DND-41 (cell line): ENCODE results near the gene SETBP1.

ENCODE experiments used
- ATAC-seq: fragments of 200-7000 bp; cut with Tn5 transposase; 3 replicates; pipeline ENCODE4 v1.9.1; 2021; ENCODE audit warnings: low read depth; ENCODE audit not compliant: insufficient read depth
- DNase-seq: peaks from one replicate; pipeline ENCODE4 v3.0.0-alpha.2; 2020
- H2AFZ ChIP-seq: 2 replicates; pipeline ENCODE4 v1.6.0; 2012; ENCODE audit warnings: low read depth, low read length
- H3K27ac ChIP-seq: 2 replicates; pipeline ENCODE4 v1.5.1; 2012; ENCODE audit warnings: low read length, inconsistent platforms
- H3K27me3 ChIP-seq: fragments of 200-600 bp; sonication (generic); 2 replicates; pipeline ENCODE4 v1.6.0; 2012; ENCODE audit warnings: low read length, mild to moderate bottlenecking, inconsistent platforms; ENCODE audit not compliant: insufficient read depth, poor library complexity
- H3K36me3 ChIP-seq: 2 replicates; pipeline ENCODE4 v1.5.1; 2012; ENCODE audit warnings: low read length, inconsistent platforms; ENCODE audit not compliant: insufficient read depth
- H3K4me1 ChIP-seq: 2 replicates; pipeline ENCODE4 v1.5.1; 2012; ENCODE audit warnings: mild to moderate bottlenecking, low read length; ENCODE audit not compliant: insufficient read depth
- H3K4me2 ChIP-seq: 2 replicates; pipeline ENCODE4 v1.6.0; 2012; ENCODE audit warnings: mild to moderate bottlenecking, moderate library complexity, low read length, inconsistent platforms; ENCODE audit not compliant: insufficient read depth
- H3K4me3 ChIP-seq, 2 experiments: fragments of 200-600 bp in 1 of 2; shearing (Covaris generic) in 1 of 2; 2 replicates each; pipeline ENCODE4 v1.5.1; 2012 to 2016; ENCODE audit warnings: inconsistent platforms in 2 of 2, low read length in 2 of 2, mild to moderate bottlenecking in 2 of 2, low read depth in 1 of 2, moderate library complexity in 1 of 2
- H3K79me2 ChIP-seq: 2 replicates; pipeline ENCODE4 v1.6.0; 2012; ENCODE audit warnings: low read length, inconsistent platforms; ENCODE audit not compliant: insufficient read depth
- H3K9ac ChIP-seq: 2 replicates; pipeline ENCODE4 v1.6.0; 2012; ENCODE audit warnings: low read depth, mild to moderate bottlenecking, inconsistent platforms, low read length, moderate library complexity
- H3K9me3 ChIP-seq: 2 replicates; pipeline ENCODE4 v1.5.1; 2012; ENCODE audit warnings: low read length, moderate library complexity, mild to moderate bottlenecking, inconsistent platforms; ENCODE audit not compliant: insufficient read depth, severe bottlenecking
- H4K20me1 ChIP-seq: 2 replicates; pipeline ENCODE4 v1.6.0; 2012; ENCODE audit warnings: low read length; ENCODE audit not compliant: insufficient read depth
- CTCF ChIP-seq: IDR thresholded peaks from 2 replicates; pipeline ENCODE4 v1.5.1; 2012; ENCODE audit warnings: borderline replicate concordance, low read length, moderate library complexity, mild to moderate bottlenecking; ENCODE audit not compliant: poor library complexity, severe bottlenecking; ENCODE audit errors: extremely low read depth
- EZH2 ChIP-seq: IDR thresholded peaks from 3 replicates; pipeline ENCODE4 v1.6.1; 2012; ENCODE audit warnings: borderline replicate concordance, low read depth, mild to moderate bottlenecking, moderate library complexity, low read length, inconsistent platforms; ENCODE audit not compliant: severe bottlenecking

SETBP1 gene

GRCh38 chr18:44679056-44679913 is 1.4 kb upstream of the SETBP1 start:
- peak; percentile 73 for TF ChIP-seq CTCF
- peak; percentile 84 for TF ChIP-seq EZH2
- Histone ChIP-seq H3K27me3 (peaks cover 33% of the 10 kb centered on the region), H2AFZ (peak overlapping the region; percentile 77), H3K4me2 (peak overlapping the region; percentile 80), H3K9ac (peak overlapping the region; percentile 72), H3K27ac (peak overlapping the region; percentile 64), H3K4me1 (peaks cover 32% of the 10 kb centered on the region), H3K9me3 (no peaks in the 10 kb centered on the region), H4K20me1 (no peaks in the 10 kb centered on the region), H3K4me3 (peak overlapping the region; percentile 50 to 66), H3K36me3 (no peaks in the 10 kb centered on the region), H3K79me2 (no peaks in the 10 kb centered on the region)
- peak; percentile 92 for ATAC-seq
- peak; percentile 84 for DNase-seq

- H3K79me2 ChIP-seq, result no peaks in the 10 kb centered on the region
- H3K27ac ChIP-seq, result no peak overlapping the region
- no peaks in the 10 kb centered on the region for H3K36me3 ChIP-seq
- TF ChIP-seq CTCF, result no peak
- TF ChIP-seq EZH2, result no peak
- no peaks in the 10 kb centered on the region for H4K20me1 ChIP-seq
- ATAC-seq (peak; percentile 22; the same call in 2 of the 3 replicates), DNase-seq (peak; percentile 66)
- H3K4me3 ChIP-seq, result peak overlapping the region in 1 of 2 experiments; percentile 66; a peak in 3 of 4 replicates
- peaks cover 32% of the 10 kb centered on the region for H3K4me1 ChIP-seq
- no peaks in the 10 kb centered on the region for H3K9me3 ChIP-seq
- peak overlapping the region; percentile 80 for H3K4me2 ChIP-seq
- peaks cover 33% of the 10 kb centered on the region for H3K27me3 ChIP-seq
- H3K9ac ChIP-seq, result peak overlapping the region; percentile 72
- peak overlapping the region; percentile 81 for H2AFZ ChIP-seq
These were observed 795 bp upstream of the SETBP1 start for GRCh38 chr18:44679914-44680272.

- Histone ChIP-seq H3K4me1 (peaks cover 32% of the 10 kb centered on the region), H3K4me3 (peak overlapping the region in 1 of 2 experiments; percentile 66; a peak in 3 of 4 replicates), H3K79me2 (no peaks in the 10 kb centered on the region), H3K36me3 (no peaks in the 10 kb centered on the region), H3K27ac (no peak overlapping the region; the same call in 1 of the 2 replicates), H4K20me1 (no peaks in the 10 kb centered on the region), H3K9me3 (no peaks in the 10 kb centered on the region), H2AFZ (peak overlapping the region; percentile 22; the same call in 1 of the 2 replicates), H3K27me3 (peaks cover 33% of the 10 kb centered on the region), H3K4me2 (peak overlapping the region; percentile 80), H3K9ac (peak overlapping the region; percentile 72; the same call in 1 of the 2 replicates)
- DNase-seq (no peak), ATAC-seq (no peak)
- TF ChIP-seq CTCF (no peak), EZH2 (no peak)
These were observed 635 bp downstream of the SETBP1 start for GRCh38 chr18:44681076-44681970.
